ENCODE measurements around the gene PTPN1.
"Not testable (repeated sequence)": the region's sequence is repeated elsewhere in the genome, so short reads cannot be mapped to it uniquely, and the experiment has no call there.

The PTPN1 gene

GRCh38 chr20:50620459-50620858, 110.3 kb downstream of the PTPN1 start:
- H3K9me3 ChIP-seq (replicated peaks in 1 of 2; ENCODE audit: control insufficient read depth in 2 of 2, insufficient read depth in 1 of 2, low read depth in 1 of 2, low read length in 2 of 2) = peaks cover 5 to 10% of the 10 kb centered on the region in 2 donors
- not testable (repeated sequence) for H2AFZ ChIP-seq (ENCODE audit: low read length); H3K36me3 ChIP-seq (replicated peaks in 1 of 2; ENCODE audit: control insufficient read depth in 2 of 2, insufficient read depth in 2 of 2, low read length in 2 of 2); H3K4me1 ChIP-seq (ENCODE audit: control insufficient read depth in 2 of 2, insufficient read depth in 1 of 2, low read depth in 1 of 2, low read length in 2 of 2); H2BK120ac ChIP-seq (ENCODE audit: low read depth, low read length); H3K79me1 ChIP-seq (ENCODE audit: low read depth, low read length); H3K9ac ChIP-seq (ENCODE audit: low read depth, low read length, poor library complexity); H3K4me2 ChIP-seq (ENCODE audit: insufficient read depth, low read length, poor library complexity, severe bottlenecking); H3K27ac ChIP-seq (replicated peaks; ENCODE audit: low read length); DNase-seq (ENCODE audit: low spot score); H2BK12ac ChIP-seq (ENCODE audit: low read length); H2AK5ac ChIP-seq (ENCODE audit: low read depth, low read length); H2BK15ac ChIP-seq (ENCODE audit: low read length); H2BK5ac ChIP-seq (ENCODE audit: low read length); H4K8ac ChIP-seq (ENCODE audit: low read depth, low read length); H4K91ac ChIP-seq (ENCODE audit: low read depth, low read length, poor library complexity); H3K4ac ChIP-seq (ENCODE audit: low read length); H3K18ac ChIP-seq (ENCODE audit: low read length); H3K14ac ChIP-seq (ENCODE audit: low read length); H3K27me3 ChIP-seq (ENCODE audit: control insufficient read depth in 3 of 3, insufficient read depth in 3 of 3, low read depth in 1 of 3, low read length in 3 of 3)
- peak overlapping the region; percentile 27 for H3K23ac ChIP-seq (ENCODE audit: low read depth, low read length, poor library complexity)
- WGBS, 2 donors (ENCODE audit: extremely low coverage in 2 of 2, insufficient read length in 2 of 2, insufficient replicate concordance in 1 of 2) = no CpG with 5 or more reads among the region's 9 CpGs
- peak overlapping the region in 1 of 2 donors; percentile 35 for H3K4me3 ChIP-seq (ENCODE audit: low read length in 2 of 2)

GRCh38 chr20:50621068-50621665, 111.0 kb downstream of the PTPN1 start:
- Histone ChIP-seq H3K27ac (replicated peaks; ENCODE audit: low read length) (no peak overlapping the region), H2AK5ac (ENCODE audit: low read depth, low read length) (no peak overlapping the region), H3K27me3 (ENCODE audit: control insufficient read depth in 3 of 3, insufficient read depth in 3 of 3, low read depth in 1 of 3, low read length in 3 of 3) (peaks cover 0 to 7% (median 0%) of the 10 kb centered on the region in 3 experiments), H2AFZ (ENCODE audit: low read length) (no peak overlapping the region), H3K9me3 (replicated peaks in 1 of 2; ENCODE audit: control insufficient read depth in 2 of 2, insufficient read depth in 1 of 2, low read depth in 1 of 2, low read length in 2 of 2) (peaks cover 5 to 10% of the 10 kb centered on the region in 2 donors), H3K23ac (ENCODE audit: low read depth, low read length, poor library complexity) (no peak overlapping the region), H3K4me2 (ENCODE audit: insufficient read depth, low read length, poor library complexity, severe bottlenecking) (no peak overlapping the region), H2BK120ac (ENCODE audit: low read depth, low read length) (no peak overlapping the region), H2BK15ac (ENCODE audit: low read length) (no peak overlapping the region), H3K4me3 (ENCODE audit: low read length in 2 of 2) (no peak overlapping the region), H3K36me3 (replicated peaks in 1 of 2; ENCODE audit: control insufficient read depth in 2 of 2, insufficient read depth in 2 of 2, low read length in 2 of 2) (no peaks in the 10 kb centered on the region), H3K4ac (ENCODE audit: low read length) (no peak overlapping the region), H2BK5ac (ENCODE audit: low read length) (no peak overlapping the region), H3K18ac (ENCODE audit: low read length) (no peak overlapping the region), H4K8ac (ENCODE audit: low read depth, low read length) (no peak overlapping the region), H3K14ac (ENCODE audit: low read length) (no peak overlapping the region), H4K91ac (ENCODE audit: low read depth, low read length, poor library complexity) (no peak overlapping the region), H3K4me1 (ENCODE audit: control insufficient read depth in 2 of 2, insufficient read depth in 1 of 2, low read depth in 1 of 2, low read length in 2 of 2) (peaks cover 0 to 2% of the 10 kb centered on the region in 2 donors), H3K9ac (ENCODE audit: low read depth, low read length, poor library complexity) (no peak overlapping the region), H2BK12ac (ENCODE audit: low read length) (no peak overlapping the region), H3K79me1 (ENCODE audit: low read depth, low read length) (no peaks in the 10 kb centered on the region)
- no CpG with 5 or more reads among the region's 4 CpGs for WGBS, 2 donors (ENCODE audit: extremely low coverage in 2 of 2, insufficient read length in 2 of 2, insufficient replicate concordance in 1 of 2)
- DNase-seq (ENCODE audit: low spot score) = no peak

- H3K4ac ChIP-seq (ENCODE audit: low read length) = no peak overlapping the region
- H2AFZ ChIP-seq (ENCODE audit: low read length) = no peak overlapping the region
- H3K23ac ChIP-seq (ENCODE audit: low read depth, low read length, poor library complexity) = no peak overlapping the region
- H2AK5ac ChIP-seq (ENCODE audit: low read depth, low read length) = peak overlapping the region; percentile 88
- H4K91ac ChIP-seq (ENCODE audit: low read depth, low read length, poor library complexity) = no peak overlapping the region
- peaks cover 1% of the 10 kb centered on the region for H3K79me1 ChIP-seq (ENCODE audit: low read depth, low read length)
- no peak overlapping the region for H3K4me3 ChIP-seq (ENCODE audit: low read length in 2 of 2)
- no CpG with 5 or more reads among the region's 18 CpGs for WGBS, 2 donors (ENCODE audit: extremely low coverage in 2 of 2, insufficient read length in 2 of 2, insufficient replicate concordance in 1 of 2)
- peaks cover 0 to 7% (median 0%) of the 10 kb centered on the region in 3 experiments for H3K27me3 ChIP-seq (ENCODE audit: control insufficient read depth in 3 of 3, insufficient read depth in 3 of 3, low read depth in 1 of 3, low read length in 3 of 3)
- peaks cover 5 to 10% of the 10 kb centered on the region in 2 donors for H3K9me3 ChIP-seq (replicated peaks in 1 of 2; ENCODE audit: control insufficient read depth in 2 of 2, insufficient read depth in 1 of 2, low read depth in 1 of 2, low read length in 2 of 2)
- peak overlapping the region; percentile 18 for H2BK12ac ChIP-seq (ENCODE audit: low read length)
- no peaks in the 10 kb centered on the region for H3K36me3 ChIP-seq (replicated peaks in 1 of 2; ENCODE audit: control insufficient read depth in 2 of 2, insufficient read depth in 2 of 2, low read length in 2 of 2)
- no peak for DNase-seq (ENCODE audit: low spot score)
- peak overlapping the region; percentile 23 for H4K8ac ChIP-seq (ENCODE audit: low read depth, low read length)
- H3K9ac ChIP-seq (ENCODE audit: low read depth, low read length, poor library complexity) = no peak overlapping the region
- peak overlapping the region; percentile 39 for H2BK5ac ChIP-seq (ENCODE audit: low read length)
- no peak overlapping the region for H3K4me2 ChIP-seq (ENCODE audit: insufficient read depth, low read length, poor library complexity, severe bottlenecking)
- H3K4me1 ChIP-seq (ENCODE audit: control insufficient read depth in 2 of 2, insufficient read depth in 1 of 2, low read depth in 1 of 2, low read length in 2 of 2) = peaks cover 8 to 9% of the 10 kb centered on the region in 2 donors
- H3K14ac ChIP-seq (ENCODE audit: low read length) = peak overlapping the region; percentile 89
- H2BK15ac ChIP-seq (ENCODE audit: low read length) = peak overlapping the region; percentile 24
- no peak overlapping the region for H2BK120ac ChIP-seq (ENCODE audit: low read depth, low read length)
- no peak overlapping the region for H3K27ac ChIP-seq (replicated peaks; ENCODE audit: low read length)
- H3K18ac ChIP-seq (ENCODE audit: low read length) = peak overlapping the region; percentile 48
These were observed 114.3 kb downstream of the PTPN1 start for GRCh38 chr20:50624351-50625016.

GRCh38 chr20:50625986-50626677, 115.9 kb downstream of the PTPN1 start:
- no peak for DNase-seq (ENCODE audit: low spot score)
- no peak overlapping the region for H2BK15ac ChIP-seq (ENCODE audit: low read length)
- H3K14ac ChIP-seq (ENCODE audit: low read length) = no peak overlapping the region
- peaks cover 8 to 9% of the 10 kb centered on the region in 2 donors for H3K4me1 ChIP-seq (ENCODE audit: control insufficient read depth in 2 of 2, insufficient read depth in 1 of 2, low read depth in 1 of 2, low read length in 2 of 2)
- H4K8ac ChIP-seq (ENCODE audit: low read depth, low read length) = no peak overlapping the region
- H2BK12ac ChIP-seq (ENCODE audit: low read length) = peak overlapping the region; percentile 50
- H2AK5ac ChIP-seq (ENCODE audit: low read depth, low read length) = no peak overlapping the region
- no peak overlapping the region for H3K4me3 ChIP-seq (ENCODE audit: low read length in 2 of 2)
- H3K9ac ChIP-seq (ENCODE audit: low read depth, low read length, poor library complexity) = no peak overlapping the region
- H3K4ac ChIP-seq (ENCODE audit: low read length) = no peak overlapping the region
- H3K27me3 ChIP-seq (ENCODE audit: control insufficient read depth in 3 of 3, insufficient read depth in 3 of 3, low read depth in 1 of 3, low read length in 3 of 3) = peaks cover 0 to 7% (median 0%) of the 10 kb centered on the region in 3 experiments
- no peak overlapping the region for H2BK5ac ChIP-seq (ENCODE audit: low read length)
- no peak overlapping the region for H3K4me2 ChIP-seq (ENCODE audit: insufficient read depth, low read length, poor library complexity, severe bottlenecking)
- peaks cover 3 to 5% of the 10 kb centered on the region in 2 donors for H3K9me3 ChIP-seq (replicated peaks in 1 of 2; ENCODE audit: control insufficient read depth in 2 of 2, insufficient read depth in 1 of 2, low read depth in 1 of 2, low read length in 2 of 2)
- peak overlapping the region; percentile 52 for H2AFZ ChIP-seq (ENCODE audit: low read length)
- H3K23ac ChIP-seq (ENCODE audit: low read depth, low read length, poor library complexity) = peak overlapping the region; percentile 6
- peak overlapping the region; percentile 5 for H3K18ac ChIP-seq (ENCODE audit: low read length)
- no peak overlapping the region for H4K91ac ChIP-seq (ENCODE audit: low read depth, low read length, poor library complexity)
- no peaks in the 10 kb centered on the region for H3K36me3 ChIP-seq (replicated peaks in 1 of 2; ENCODE audit: control insufficient read depth in 2 of 2, insufficient read depth in 2 of 2, low read length in 2 of 2)
- H2BK120ac ChIP-seq (ENCODE audit: low read depth, low read length) = no peak overlapping the region
- H3K79me1 ChIP-seq (ENCODE audit: low read depth, low read length) = peaks cover 1% of the 10 kb centered on the region
- H3K27ac ChIP-seq (replicated peaks; ENCODE audit: low read length) = no peak overlapping the region
- WGBS, 2 donors (ENCODE audit: extremely low coverage in 2 of 2, insufficient read length in 2 of 2, insufficient replicate concordance in 1 of 2) = no CpG with 5 or more reads among the region's 15 CpGs
